ENCODE measurements around the gene TSPAN2.

DNA sequence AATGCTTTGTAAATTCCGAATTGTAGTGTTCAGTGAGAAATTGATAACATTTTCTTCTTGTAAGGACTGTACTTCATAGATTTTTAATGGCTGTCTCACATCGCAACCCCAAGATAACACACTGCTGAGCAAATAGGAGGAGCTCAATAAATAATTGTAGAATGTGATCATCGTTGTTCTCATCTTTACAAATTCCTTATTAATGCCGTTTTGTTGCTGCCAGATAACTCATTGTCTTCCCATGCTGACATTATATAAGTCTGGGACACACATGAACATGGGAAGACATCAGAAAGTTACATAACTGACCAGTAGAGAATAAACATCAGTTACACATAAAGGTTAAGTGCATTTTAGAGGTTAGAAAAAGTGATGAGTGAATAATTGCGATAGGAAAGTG, 46.4 kb upstream of the TSPAN2 start:
- TF ChIP-seq, protein P1, sequence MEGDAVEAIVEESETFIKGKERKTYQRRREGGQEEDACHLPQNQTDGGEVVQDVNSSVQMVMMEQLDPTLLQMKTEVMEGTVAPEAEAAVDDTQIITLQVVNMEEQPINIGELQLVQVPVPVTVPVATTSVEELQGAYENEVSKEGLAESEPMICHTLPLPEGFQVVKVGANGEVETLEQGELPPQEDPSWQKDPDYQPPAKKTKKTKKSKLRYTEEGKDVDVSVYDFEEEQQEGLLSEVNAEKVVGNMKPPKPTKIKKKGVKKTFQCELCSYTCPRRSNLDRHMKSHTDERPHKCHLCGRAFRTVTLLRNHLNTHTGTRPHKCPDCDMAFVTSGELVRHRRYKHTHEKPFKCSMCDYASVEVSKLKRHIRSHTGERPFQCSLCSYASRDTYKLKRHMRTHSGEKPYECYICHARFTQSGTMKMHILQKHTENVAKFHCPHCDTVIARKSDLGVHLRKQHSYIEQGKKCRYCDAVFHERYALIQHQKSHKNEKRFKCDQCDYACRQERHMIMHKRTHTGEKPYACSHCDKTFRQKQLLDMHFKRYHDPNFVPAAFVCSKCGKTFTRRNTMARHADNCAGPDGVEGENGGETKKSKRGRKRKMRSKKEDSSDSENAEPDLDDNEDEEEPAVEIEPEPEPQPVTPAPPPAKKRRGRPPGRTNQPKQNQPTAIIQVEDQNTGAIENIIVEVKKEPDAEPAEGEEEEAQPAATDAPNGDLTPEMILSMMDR (IDR thresholded peaks at IDR 0.05; ENCODE audit: extremely low read depth in 1 of 2, insufficient read depth in 1 of 2, low read depth in 1 of 2, low read length in 2 of 2): no peak
- TF ChIP-seq POLR2AphosphoS5 (IDR thresholded peaks at IDR 0.05; ENCODE audit: insufficient read depth, low read depth, low read length) (no peak), EZH2 (IDR thresholded peaks at IDR 0.05; ENCODE audit: borderline replicate concordance, low read depth, low read length, severe bottlenecking) (no peak), POLR2A (IDR thresholded peaks at IDR 0.05; ENCODE audit: low read depth, low read length) (no peak), JUN (IDR thresholded peaks at IDR 0.05; ENCODE audit: borderline replicate concordance, insufficient read depth, insufficient read length, low read depth) (no peak), FOS (IDR thresholded peaks at IDR 0.05; ENCODE audit: borderline replicate concordance, insufficient read depth, low read length) (no peak), GATA2 (IDR thresholded peaks at IDR 0.05; ENCODE audit: insufficient read depth, insufficient read length, low read depth, low read length) (no peak)
- TF ChIP-seq, protein P2, sequence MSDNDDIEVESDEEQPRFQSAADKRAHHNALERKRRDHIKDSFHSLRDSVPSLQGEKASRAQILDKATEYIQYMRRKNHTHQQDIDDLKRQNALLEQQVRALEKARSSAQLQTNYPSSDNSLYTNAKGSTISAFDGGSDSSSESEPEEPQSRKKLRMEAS (IDR thresholded peaks at IDR 0.05; ENCODE audit: insufficient read depth, insufficient read length): no peak

Data from endothelial cell of umbilical vein (primary cell).